ENCODE data around the gene SETD1B. TPM values are rescaled to one million over a fixed set of nuclear protein-coding genes. Genes with fewer than 3 reads are reported as not detected.

Gene SETD1B
- total RNA-seq, 1 experiment from 2014 or later = 40.4 TPM

- Histone ChIP-seq H3K56ac (ENCODE audit: insufficient read length, low read depth, low read length) (no peak overlapping the region), H2BK5ac (ENCODE audit: insufficient read length, low read length) (no peak overlapping the region), H2AK5ac (ENCODE audit: insufficient read length, low read length) (no peak overlapping the region), H3T11ph (ENCODE audit: low read length) (no peak overlapping the region), H4K20me1 (ENCODE audit: control insufficient read depth, insufficient read depth, insufficient read length) (no peaks in the 10 kb centered on the region), H4K5ac (ENCODE audit: insufficient read length, low read depth, low read length) (no peak overlapping the region), H3K79me1 (ENCODE audit: insufficient read depth, low read depth, low read length, poor library complexity, severe bottlenecking) (no peaks in the 10 kb centered on the region), H4K8ac (replicated peaks; ENCODE audit: insufficient read length, low read depth, low read length) (no peak overlapping the region), H3K79me2 (ENCODE audit: insufficient read depth, low read length) (no peaks in the 10 kb centered on the region), H3K23me2 (ENCODE audit: insufficient read length, low read depth, low read length, poor library complexity, severe bottlenecking) (no peaks in the 10 kb centered on the region), H2BK12ac (ENCODE audit: insufficient read length, low read depth, low read length) (no peak overlapping the region), H2BK20ac (ENCODE audit: low read depth, low read length, poor library complexity, severe bottlenecking) (no peak overlapping the region), H3K9me3 (ENCODE audit: control insufficient read depth, low read depth, low read length) (no peaks in the 10 kb centered on the region), H3K14ac (ENCODE audit: insufficient read depth, low read length) (no peak overlapping the region), H3K4me1 (ENCODE audit: insufficient read depth, low read length) (no peaks in the 10 kb centered on the region), H3K4ac (ENCODE audit: low read depth, low read length) (no peak overlapping the region), H3K23ac (ENCODE audit: insufficient read length, low read depth, low read length) (no peak overlapping the region), H2BK15ac (ENCODE audit: low read depth, low read length) (no peak overlapping the region), H4K91ac (ENCODE audit: insufficient read length, low read depth, low read length) (no peak overlapping the region), H3K9ac (ENCODE audit: extremely low read depth, insufficient read length, low read length) (no peak overlapping the region), H2BK120ac (ENCODE audit: low read depth, low read length, poor library complexity, severe bottlenecking) (no peak overlapping the region), H3K27ac (ENCODE audit: insufficient read length, low read depth, low read length) (no peak overlapping the region), H3K4me2 (ENCODE audit: insufficient read depth, insufficient read length, low read length) (no peak overlapping the region), H3K18ac (ENCODE audit: insufficient read length, low read depth, low read length) (no peak overlapping the region), H3K27me3 (ENCODE audit: insufficient read depth, low read length) (no peaks in the 10 kb centered on the region), H2AFZ (ENCODE audit: low read length) (no peak overlapping the region)
- H3K27me3 Mint-ChIP-seq (ENCODE audit: low read depth) = peaks cover 5% of the 10 kb centered on the region; the same call in 1 of the 2 replicates
- no peaks in the 10 kb centered on the region for H3K9me3 Mint-ChIP-seq
- no CpG with 5 or more reads among the region's 6 CpGs for WGBS (ENCODE audit: extremely low coverage, insufficient read length, low lambda C conversion rate)
- DNase-seq = no peak
- no peak for TF ChIP-seq CTCF (conservative IDR thresholded peaks at IDR 0.05)
- peaks cover 11 to 15% of the 10 kb centered on the region in 2 experiments for H3K4me1 Mint-ChIP-seq
- peaks cover 3 to 31% (median 16%) of the 10 kb centered on the region in 3 experiments; a peak in 6 of 7 replicates for H3K36me3 Mint-ChIP-seq (ENCODE audit: insufficient read depth in 1 of 3, low read depth in 3 of 3)
- H3K4me3 Mint-ChIP-seq = no peak overlapping the region
- H3K27ac Mint-ChIP-seq = no peak overlapping the region
Observed at GRCh38 chr12:121783766-121784165, 20.0 kb upstream of the SETD1B start.

Data from H9 (cell line).